HG03558 (cell line): ENCODE data around the gene PPP6R2.
"Not testable (repeated sequence)": the region's sequence is repeated elsewhere in the genome, so short reads cannot be mapped to it uniquely, and the experiment has no call there.

ENCODE experiments used
- ATAC-seq: cut with Tn5 transposase; IDR thresholded peaks from one replicate; pipeline ENCODE4 v1.9.1; 2021; ENCODE audit warnings: moderate number of reproducible peaks; ENCODE audit not compliant: unreplicated experiment; ENCODE audit errors: extremely low read depth

PPP6R2 gene

DNA sequence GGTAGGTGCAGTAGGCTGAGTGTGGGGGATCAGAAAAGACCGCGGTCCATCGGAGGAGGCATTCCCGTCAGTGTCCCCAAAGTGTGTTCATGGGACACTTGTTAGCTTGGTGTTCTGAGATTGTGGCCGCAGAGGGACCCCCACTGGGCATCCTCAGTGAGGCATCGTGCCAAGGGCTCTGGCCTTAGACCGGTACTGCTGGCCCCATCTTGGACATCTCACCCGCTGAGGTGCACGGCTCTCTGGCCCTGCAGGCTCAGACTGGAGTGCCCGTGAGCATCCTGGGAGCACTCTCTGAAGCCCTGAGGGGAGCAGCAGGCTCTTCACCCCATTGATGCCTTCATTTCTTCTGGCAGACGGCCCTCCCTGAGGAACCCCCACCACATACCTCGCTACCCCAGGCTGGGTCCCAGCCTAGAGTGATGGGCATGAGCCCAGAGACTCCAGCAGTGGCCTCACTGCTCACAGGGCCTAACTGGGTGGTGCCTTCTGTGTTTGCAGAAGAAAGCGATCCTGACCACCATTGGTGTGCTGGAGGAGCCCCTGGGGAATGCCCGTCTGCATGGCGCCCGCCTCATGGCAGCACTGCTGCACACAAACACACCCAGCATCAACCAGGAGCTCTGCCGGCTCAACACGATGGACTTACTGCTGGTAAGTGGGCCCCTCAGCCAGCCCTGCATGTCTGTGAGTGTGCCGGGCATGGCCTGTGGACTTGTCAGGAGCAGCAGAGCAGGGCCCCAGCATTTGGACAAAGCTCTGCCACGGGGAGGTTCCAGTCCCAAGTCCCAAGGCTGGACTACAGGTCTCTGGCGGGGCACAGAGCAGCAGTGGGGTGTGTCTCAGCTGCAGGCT, 80.1 kb downstream of the PPP6R2 start:
- no peak for ATAC-seq

DNA sequence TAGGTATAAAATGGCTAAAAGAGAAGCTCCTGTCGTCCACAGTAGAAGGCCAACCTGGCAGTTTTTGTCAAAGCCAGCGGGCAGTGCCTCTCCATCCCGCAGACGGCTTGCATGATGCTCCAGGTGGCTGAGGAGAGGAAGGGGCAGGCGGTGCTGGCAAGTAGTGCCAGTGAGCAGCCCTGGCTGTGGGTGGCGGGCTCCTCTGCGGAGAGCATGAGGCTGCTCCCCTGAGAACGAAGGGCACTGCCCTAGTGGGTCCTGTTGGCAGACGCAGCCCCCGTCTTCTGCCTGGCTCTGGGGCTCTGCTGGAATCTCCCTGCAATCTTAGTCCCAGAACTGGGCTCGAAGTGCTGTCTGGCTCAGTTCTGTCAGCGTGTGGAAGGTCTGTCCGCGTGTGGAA, 80.8 kb downstream of the PPP6R2 start:
- ATAC-seq: no peak

DNA sequence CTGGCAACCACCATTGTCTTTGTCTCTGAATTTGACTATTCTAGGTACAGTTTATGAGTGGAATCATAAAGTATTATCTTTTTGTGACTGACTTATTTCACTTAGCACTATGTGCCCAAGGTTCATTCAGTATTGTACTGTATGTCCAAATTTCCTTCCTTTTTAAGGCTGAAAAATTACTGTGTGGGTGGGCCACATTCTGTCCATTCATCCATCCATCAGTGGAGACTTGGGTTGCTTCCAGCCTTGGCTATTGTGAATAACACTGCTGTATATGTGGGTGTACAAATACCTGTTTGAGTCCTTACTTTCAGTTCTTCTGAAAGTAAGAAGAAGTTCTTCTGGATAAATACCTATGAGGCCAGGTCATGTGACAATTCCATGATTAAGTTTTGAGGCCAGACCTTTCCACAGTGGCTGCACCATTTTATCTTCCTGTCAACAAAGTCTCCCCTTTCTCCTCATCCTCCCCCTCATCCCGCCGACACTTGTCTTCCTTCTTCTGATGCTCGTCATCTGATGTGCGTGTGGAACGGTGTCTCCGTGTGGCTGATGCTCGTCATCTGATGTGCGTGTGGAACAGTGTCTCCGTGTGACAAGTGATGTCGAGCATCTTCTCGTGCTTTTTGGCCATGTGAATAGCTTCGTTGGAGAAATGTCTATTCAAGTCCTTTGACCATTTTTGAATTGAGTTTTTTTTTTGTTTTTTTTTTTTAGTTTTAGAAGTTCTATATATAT, 82.2 kb downstream of the PPP6R2 start:
- ATAC-seq: no peak

DNA sequence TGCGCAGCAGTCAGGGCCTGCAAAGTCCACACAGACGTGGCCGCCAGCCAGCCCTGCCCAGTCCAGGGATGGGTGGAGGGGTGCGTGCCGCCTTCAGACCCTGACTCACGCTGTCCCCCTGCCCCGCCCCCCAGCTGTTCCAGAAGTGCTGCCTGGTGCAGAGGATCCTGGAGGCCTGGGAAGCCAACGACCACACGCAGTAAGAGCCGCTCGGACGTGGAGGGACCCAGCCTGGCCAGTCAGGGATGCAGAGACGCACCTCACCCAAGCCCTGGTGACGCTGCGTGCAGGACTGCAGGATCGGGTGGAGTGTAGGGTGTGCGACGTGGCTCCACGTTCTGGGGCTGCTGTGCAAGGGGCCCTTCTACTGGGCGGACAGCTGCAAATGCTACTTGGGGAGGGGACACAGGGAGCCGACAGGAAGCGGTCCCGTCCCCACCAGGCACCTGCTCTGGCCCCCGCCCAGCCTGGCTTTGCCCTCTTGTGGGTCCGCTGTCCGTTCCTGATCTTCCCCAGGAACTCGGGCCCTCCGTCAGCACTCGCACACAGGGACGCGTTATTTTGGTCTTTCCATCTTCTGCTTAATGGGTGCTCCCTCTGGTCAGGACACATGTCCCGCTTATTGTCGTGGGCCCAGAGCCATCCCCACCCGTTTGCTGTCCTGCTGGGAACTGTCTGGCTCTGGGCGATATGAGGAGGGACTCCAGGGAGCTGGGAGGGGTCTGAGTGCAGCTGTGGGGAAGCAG, 89.2 kb downstream of the PPP6R2 start:
- no peak for ATAC-seq

DNA sequence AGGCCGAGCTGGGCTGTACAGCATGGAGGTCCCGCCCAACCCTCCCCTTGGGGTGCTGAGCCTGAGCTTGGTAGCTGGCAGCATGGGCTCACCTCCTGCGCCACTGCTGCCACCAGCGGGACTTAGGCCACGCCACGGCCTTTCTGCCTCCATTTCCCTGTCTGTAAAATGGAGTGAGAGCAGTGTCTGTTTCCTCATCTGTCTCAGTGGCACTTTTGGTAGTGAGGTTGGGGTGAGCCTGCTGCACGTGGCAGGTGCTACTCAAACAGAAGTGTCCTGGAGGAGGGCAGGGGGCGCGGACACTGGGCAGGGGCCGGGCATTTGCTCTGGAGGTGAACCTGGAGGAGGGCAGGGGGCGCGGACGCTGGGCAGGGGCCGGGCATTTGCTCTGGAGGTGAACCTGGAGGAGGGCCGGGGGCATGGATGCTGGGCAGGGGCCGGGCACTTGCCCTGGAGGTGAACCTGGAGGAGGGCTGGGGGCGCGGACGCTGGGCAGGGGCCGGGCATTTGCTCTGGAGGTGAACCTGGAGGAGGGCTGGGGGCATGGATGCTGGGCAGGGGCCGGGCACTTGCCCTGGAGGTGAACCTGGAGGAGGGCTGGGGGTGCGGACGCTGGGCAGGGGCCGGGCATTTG, 89.9 kb downstream of the PPP6R2 start:
- not testable (repeated sequence) for ATAC-seq

DNA sequence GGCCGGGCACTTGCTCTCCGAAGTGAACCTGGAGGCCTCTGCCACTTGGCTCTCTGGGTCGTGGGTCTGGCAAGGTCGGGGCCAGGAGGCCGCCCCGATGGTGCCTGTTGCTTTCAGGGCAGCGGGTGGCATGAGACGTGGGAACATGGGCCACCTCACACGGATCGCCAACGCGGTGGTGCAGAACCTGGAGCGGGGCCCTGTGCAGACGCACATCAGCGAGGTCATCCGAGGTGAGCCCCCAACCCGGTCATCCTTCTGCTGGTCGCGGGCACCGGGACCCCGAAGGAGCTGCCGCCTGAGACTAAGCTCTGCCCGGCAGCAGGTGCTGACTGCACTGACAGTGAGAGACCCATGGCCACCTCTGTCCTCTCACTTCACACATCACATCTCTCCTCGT, 91.7 kb downstream of the PPP6R2 start:
- no peak for ATAC-seq

DNA sequence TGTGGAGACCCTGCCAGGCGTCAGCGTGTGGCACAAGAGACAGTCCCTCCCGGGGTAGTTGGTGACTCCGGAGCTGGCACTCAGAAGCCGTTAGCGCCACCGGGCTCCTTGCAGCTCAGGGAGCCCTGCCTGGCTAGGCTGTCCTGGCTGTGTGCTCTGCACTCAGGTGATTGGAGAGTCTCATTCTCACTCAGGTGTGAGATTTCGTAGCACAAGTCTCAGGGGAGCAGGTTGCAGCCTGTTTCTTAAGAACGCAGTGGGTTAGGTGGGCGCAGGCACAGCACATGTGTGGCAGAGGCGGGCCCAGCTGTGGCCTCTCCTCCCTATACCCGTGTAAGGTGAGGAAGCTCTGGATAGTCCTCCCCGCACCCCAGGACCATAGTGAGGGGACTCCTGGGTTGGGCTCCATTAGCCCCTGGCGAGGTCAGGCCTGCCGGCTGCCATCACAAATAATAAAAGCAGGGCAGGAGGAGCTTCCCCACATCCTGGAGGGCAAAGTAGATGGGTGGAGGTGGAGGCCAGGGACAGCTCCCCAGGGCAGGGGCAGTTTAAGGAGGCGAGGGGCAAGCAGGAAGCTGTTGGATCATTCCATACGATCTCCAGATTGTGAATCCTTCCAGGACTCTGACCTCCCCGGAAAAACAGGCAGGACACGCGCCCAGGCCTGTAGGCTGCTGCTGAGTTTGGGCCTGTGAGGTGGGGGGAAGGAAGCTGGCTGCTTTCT, 92.3 kb downstream of the PPP6R2 start:
- no peak for ATAC-seq

DNA sequence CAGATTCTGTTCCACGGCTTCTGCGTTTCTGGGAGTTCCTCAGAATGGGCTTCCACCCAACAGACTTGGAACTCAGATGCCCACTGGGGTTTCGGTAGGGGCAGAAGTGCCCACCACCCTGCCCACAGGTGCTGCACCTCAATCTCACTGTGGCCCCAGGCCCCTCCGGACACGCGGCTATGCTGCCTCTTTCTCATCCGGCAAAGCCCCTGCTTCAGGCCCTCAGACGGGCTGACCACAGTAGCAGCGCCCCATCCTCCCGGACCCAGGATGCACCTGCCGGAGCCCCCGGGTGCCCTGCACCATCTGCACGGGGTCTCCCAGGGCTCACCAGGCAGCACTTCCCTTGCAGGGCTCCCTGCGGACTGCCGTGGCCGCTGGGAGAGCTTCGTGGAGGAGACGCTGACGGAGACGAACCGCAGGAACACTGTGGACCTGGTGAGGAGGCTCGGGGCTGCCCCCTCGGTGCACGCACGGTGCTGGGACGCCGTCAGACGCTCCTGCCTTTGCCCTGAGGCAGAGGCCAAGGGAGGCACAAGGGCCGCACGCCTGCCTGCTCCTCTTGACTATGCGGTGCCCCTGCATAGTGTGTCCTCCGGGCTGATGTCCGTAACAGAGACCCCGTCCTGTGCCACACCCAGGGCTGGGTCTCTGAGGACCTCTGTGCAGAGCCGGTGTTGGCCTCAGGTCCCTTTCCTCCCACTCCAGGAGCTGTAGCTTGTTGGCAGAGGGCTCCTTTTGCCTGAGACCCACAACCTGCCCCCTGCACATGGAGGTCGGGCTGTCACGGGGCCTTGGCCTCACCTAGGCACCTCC, 93.1 kb downstream of the PPP6R2 start:
- ATAC-seq: no peak

DNA sequence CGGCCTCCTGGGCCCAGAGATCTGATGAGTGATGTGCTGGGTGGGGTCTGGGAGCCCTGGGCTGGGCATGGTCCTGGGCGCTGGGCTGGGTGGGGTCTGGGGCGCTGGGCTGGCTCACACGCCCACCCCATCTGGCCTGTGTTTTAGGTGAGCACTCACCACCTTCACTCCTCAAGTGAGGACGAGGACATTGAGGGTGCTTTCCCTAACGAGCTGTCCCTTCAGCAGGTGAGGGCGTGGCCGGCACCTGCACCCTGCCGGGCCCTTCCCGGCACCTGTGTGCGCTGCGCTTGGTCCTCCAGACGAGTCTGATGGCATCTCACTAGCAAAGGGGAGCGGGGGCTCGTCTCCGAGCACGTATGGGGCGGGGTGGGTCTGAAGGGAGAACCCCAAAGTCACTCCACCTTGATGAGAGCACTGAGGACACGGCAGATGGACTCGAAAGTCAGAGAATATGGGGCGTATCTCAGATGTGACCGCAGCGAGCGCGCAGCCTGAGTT, 93.8 kb downstream of the PPP6R2 start:
- ATAC-seq: no peak

DNA sequence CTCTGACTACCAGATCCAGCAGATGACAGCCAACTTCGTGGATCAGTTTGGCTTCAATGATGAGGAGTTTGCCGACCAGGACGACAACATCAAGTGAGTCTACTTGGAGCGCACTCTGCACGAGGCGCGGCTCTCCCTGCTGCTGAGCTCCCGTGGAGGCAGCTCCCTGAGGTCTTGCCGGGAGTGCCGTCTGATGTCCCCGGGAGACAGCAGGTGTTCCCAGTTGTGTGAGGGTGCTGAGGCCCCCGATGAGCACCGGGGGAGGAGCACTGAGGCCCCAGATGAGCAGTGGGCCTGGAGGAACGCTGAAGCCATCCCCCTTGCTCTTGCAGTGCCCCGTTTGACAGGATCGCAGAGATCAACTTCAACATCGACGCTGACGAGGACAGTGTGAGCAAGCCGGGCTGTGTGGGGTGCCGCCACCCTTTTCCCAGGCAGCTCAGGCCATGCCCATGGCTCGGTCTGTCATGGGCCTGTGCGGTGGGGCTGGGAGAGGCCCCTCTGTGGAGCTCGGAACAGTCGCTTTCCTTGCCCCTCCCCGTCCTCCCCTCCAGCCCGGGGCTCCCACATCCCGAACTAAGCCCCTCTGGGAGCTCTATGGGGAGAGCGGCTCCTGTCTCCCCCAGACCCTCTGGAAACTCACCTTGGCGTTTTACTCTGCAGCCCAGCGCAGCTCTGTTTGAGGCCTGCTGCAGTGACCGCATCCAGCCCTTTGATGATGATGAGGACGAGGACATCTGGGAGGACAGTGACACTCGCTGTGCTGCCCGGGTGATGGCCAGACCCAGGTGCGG, 94.6 kb downstream of the PPP6R2 start:
- ATAC-seq: no peak

DNA sequence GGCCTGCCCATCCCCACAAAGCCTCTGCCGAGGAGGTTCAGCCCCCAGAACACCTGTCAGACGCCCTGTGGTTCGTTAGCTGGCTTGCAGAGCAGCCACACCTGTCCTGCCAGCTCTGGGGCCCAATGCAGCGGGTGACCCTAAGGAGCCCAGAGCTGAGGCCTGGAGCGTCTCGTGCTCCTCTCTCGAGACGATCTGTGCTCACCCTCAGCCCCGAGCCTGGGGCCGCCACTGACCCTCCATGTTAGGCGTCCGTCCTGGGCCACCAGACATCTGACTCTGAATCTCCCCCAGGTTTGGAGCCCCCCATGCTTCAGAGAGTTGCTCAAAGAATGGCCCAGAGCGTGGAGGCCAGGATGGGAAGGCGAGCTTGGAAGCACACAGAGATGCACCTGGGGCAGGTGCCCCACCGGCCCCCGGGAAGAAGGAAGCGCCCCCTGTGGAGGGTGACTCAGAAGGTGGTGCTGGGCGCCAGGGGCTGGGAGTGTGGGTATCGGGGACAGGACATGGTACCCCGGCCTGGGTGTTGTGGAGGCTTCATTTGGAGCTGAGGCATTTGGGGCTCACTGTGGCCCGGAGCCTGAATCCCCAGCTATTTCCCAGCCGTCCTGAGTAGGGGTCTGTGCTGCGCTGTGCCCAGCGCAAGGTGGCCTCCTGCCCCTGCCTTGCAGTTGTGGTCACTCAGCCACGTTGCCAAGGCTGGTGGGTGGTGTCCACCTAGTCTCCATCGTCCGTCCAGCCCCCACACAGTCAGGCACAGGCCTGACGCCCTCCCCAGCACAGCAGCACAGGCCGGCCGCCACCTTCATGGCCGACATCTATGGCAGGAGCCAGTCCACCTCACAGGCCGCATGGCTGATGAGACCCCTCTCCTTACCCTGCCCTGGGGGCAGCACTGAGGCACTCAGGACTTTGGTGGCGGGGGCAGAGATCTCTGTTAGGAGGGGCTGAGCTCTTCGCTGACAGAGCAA, 95.5 kb downstream of the PPP6R2 start:
- ATAC-seq: no peak

DNA sequence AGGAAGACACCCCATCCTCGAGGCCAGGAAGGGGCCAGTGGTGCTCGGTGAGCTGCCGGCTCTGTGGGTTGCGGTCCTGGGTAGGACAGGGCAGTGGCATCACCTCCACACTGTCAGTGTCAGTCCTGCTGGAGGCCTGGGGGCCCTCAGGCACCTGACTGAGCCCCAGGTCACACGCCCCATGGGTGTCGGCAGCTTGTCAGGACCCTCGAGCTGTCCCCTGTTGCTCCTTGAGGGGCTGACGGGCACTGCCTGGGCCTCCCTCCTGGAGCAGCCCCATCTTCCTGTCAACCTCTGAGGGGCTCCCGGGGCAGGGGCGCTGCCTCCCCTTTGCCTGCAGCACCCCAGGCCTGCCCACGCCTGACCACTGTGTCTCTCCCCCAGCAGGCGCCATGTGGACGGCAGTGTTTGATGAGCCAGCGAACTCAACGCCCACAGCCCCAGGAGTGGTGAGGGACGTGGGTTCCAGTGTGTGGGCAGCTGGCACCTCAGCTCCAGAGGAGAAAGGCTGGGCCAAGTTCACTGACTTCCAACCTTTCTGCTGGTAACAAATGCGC, 96.3 kb downstream of the PPP6R2 start:
- no peak for ATAC-seq

DNA sequence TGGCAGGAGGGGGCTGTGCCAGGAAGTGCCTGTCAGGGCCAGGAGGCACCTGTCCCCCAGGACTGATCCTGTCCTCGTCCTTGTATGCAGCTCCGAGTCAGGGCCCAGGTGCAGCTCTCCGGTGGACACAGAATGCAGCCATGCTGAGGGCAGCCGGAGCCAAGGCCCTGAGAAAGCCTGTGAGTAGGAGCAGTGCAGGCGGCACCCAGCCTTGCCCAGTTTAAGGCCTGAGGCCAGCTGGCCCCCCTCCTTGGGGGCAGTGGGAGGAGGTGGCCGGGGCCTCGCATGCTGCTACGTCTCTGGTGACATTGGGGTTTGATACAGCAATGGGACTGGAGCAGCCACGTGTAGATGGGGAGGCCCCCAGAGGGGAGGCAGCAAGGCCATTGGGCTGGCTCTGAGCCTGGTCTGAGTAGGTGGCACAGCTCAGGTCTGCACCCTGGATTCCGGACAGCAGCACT, 96.8 kb downstream of the PPP6R2 start:
- no peak for ATAC-seq

DNA sequence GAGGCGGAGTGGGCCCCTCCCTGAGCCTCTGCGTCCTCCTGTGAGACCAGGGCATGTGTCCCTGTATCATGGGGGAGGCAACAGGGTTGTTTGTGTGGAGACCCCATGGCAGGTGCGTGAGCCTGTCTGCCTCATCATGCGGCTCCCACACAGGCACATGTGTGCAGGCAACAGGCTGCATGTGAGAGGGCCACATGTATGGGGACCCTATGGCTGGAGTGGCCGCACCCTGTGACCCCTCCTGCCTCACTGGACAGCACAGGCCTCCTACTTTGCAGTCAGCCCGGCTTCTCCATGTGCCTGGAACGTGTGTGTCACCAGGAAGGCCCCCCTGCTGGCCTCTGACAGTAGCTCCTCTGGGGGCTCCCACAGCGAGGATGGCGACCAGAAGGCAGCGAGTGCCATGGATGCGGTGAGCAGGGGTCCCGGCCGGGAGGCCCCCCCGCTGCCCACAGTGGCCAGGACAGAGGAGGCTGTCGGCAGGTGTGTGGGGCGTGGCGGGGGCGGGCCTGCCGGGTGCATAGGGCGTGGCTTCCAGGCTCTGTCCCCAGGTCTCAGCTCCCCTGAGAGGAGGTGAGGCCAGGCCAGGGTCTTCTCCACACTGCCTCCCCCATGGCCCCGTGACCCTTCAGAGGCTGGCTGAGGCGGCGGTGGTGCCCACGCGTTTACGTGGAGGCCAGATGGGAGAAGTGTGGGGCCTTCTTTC, 97.6 kb downstream of the PPP6R2 start:
- no peak for ATAC-seq

DNA sequence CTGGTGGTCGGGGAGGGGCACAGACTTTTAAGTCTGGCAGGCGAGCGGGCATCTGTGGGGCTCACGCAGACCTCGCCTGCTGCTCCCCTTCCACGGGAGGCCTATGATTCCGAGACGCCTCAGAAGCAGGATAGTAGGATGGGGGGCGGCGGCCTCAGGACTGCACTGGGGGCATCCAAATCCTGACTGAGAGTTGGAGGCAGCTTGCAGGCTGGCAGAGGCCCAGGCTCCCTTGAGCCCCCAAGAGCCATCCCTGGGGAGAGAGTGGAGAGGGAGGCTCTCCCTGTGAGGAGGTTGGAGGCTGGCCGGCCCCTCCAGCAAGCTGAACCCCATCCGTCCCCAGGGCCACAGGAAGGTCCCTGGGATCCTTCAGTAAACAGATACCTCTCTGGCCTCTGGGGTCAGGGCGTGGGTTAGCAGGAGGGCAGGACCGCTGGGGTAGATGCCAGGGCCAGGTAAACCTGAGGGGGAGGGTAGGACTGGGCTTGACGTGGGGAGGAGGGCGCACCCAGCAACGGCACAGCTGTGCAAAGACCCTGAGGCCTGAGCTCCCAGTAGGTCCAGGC, 98.4 kb downstream of the PPP6R2 start:
- ATAC-seq: no peak

DNA sequence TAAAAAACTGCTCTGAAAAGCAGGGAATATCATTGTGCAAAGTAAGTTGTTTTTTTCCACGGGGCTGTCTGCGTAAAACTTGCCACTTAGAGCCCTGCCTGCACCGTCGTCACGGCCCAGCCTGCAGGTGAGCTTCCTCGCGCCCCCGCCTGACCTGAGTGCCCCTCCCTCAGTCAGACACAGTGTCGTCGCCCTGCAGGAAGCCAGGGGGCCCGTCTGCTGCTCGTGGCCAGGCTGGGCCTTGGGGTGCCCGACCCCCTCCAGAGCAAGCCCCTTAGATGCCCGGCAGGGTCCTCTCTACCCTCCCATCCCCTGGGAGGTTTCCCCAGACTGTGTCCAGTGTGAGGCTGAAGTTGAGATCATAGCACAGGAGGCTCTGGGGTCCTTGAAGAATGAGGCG, 100.1 kb downstream of the PPP6R2 start:
- no peak for ATAC-seq
